Panc1 (cell line): ENCODE data around the gene SPINK6. TPM values are rescaled to one million over a fixed set of nuclear protein-coding genes. Genes with fewer than 3 reads are reported as not detected.
A peak's percentile ranks its signal among the peaks of the same experiment; 100 is the strongest.

Experiments used
- ATAC-seq: fragments of 200-7000 bp; cut with Tn5 transposase; 2 replicates; pipeline ENCODE4 v1.9.1; 2020; ENCODE audit warnings: mild to moderate bottlenecking, moderate library complexity
- BruUV-seq: library from RNA; stranded (reverse); fragments of 400-500 nt; replicated peaks from 2 replicates; lab custom pipeline; 2021; lab: Mats Ljungman, UMichigan
- CTCF ChIA-PET: fragments of 300-600 bp; sonication (Branson Sonifier 250); formaldehyde crosslinking; loops from one replicate; lab custom pipeline; 2022; ENCODE audit warnings: antibody characterized with exemption; lab: Charles Lee
- POLR2A ChIA-PET: fragments of 300-600 bp; sonication (Branson Sonifier 250); formaldehyde crosslinking; loops from one replicate; lab custom pipeline; 2022; ENCODE audit warnings: antibody characterized with exemption; lab: Charles Lee
- DNase-seq: peaks from one replicate; pipeline ENCODE4 v3.0.0-alpha.2; 2010; ENCODE audit warnings: low read depth, low spot score
- H3K27ac ChIP-seq: 2 replicates; pipeline ENCODE4 v1.5.1; 2011; ENCODE audit warnings: mild to moderate bottlenecking, low read length, inconsistent platforms
- H3K27me3 ChIP-seq: fragments of 200-500 bp; sonication (Bioruptor generic); 2 replicates; pipeline ENCODE4 v1.6.0; 2014; ENCODE audit warnings: low read length, inconsistent platforms; ENCODE audit not compliant: control insufficient read depth, insufficient read depth
- H3K36me3 ChIP-seq: fragments of 200-500 bp; sonication (Bioruptor generic); 2 replicates; pipeline ENCODE4 v1.5.1; 2014; ENCODE audit warnings: inconsistent platforms, mild to moderate bottlenecking, low read length, moderate library complexity; ENCODE audit not compliant: control insufficient read depth, insufficient read depth
- H3K4me1 ChIP-seq: 2 replicates; pipeline ENCODE4 v1.5.1; 2011; ENCODE audit warnings: inconsistent platforms, mild to moderate bottlenecking, low read length, moderate library complexity; ENCODE audit not compliant: control insufficient read depth, insufficient read depth
- H3K4me3 ChIP-seq, 2 experiments: 2 replicates each; pipeline ENCODE4 v1.5.1; 2011 to 2012; ENCODE audit warnings: low read depth in 2 of 2, low read length in 2 of 2, mild to moderate bottlenecking in 2 of 2, inconsistent platforms in 1 of 2, moderate library complexity in 1 of 2
- H3K9me3 ChIP-seq: fragments of 200-500 bp; sonication (Bioruptor generic); 2 replicates; pipeline ENCODE4 v1.5.1; 2014; ENCODE audit warnings: low read depth, mild to moderate bottlenecking, inconsistent platforms, low read length, moderate library complexity; ENCODE audit not compliant: control insufficient read depth, insufficient read depth
- CTCF ChIP-seq: fragments of 450-650 bp; IDR thresholded peaks from 2 replicates; pipeline ENCODE4 v1.5.1; 2017; ENCODE audit warnings: mild to moderate bottlenecking
- POLR2AphosphoS5 ChIP-seq: IDR thresholded peaks from 2 replicates; pipeline ENCODE4 v1.6.1; 2012; ENCODE audit warnings: mild to moderate bottlenecking, low read depth, low read length, moderate library complexity
- REST ChIP-seq, 2 experiments: IDR thresholded peaks; 2 replicates each; pipeline ENCODE4 v1.6.1; 2011 to 2012; ENCODE audit warnings: low read depth in 2 of 2, control low read depth in 1 of 2, low read length in 1 of 2, mild to moderate bottlenecking in 1 of 2, moderate library complexity in 1 of 2; ENCODE audit not compliant: insufficient read depth in 1 of 2
- SIN3A ChIP-seq: IDR thresholded peaks from 2 replicates; pipeline ENCODE4 v1.6.1; 2012; ENCODE audit warnings: low read depth, mild to moderate bottlenecking, low read length, moderate library complexity, borderline replicate concordance; ENCODE audit not compliant: insufficient read depth
- TCF7L2 ChIP-seq: IDR thresholded peaks from 2 replicates; pipeline ENCODE4 v1.6.1; 2011; ENCODE audit warnings: mild to moderate bottlenecking, low read depth, low read length, inconsistent platforms
- in situ Hi-C: cut with HindIII; loops from 2 replicates; pipeline ENCODE4 v1.10.0; 2016; ENCODE audit warnings: low sequenced_read_pairs, low pct_unique_long_range_greater_than_20kb
- intact Hi-C: fragments of 100-400 bp; cut with micrococcal nuclease; formaldehyde crosslinking; loops from one replicate; pipeline ENCODE4 v1.10.0; 2022; ENCODE audit not compliant: unreplicated experiment
- total RNA-seq: library from RNA; stranded (reverse); gene quantifications from one replicate; pipeline ENCODE4 v1.2.1, GENCODE V29; 2021; ENCODE audit not compliant: unreplicated experiment

Gene SPINK6
- total RNA-seq, 1 experiment from 2014 or later, result not detected

GRCh38 chr5:148177207-148177606 is 25.6 kb upstream of the SPINK6 start:
- in situ Hi-C loops (no loop called here), intact Hi-C loops (loop anchor here (5.0 kb wide), 1 partner anchor 265 kb away; no protein-coding TSS in a partner anchor)

GRCh38 chr5:148179234-148179824 is 23.5 kb upstream of the SPINK6 start:
- peak; percentile 63; the same call in 1 of the 2 replicates for ATAC-seq
- in situ Hi-C loops, result no loop called here

More at GRCh38 chr5:148177207-148177606, 25.6 kb upstream of the SPINK6 start:
- ChIA-PET POLR2A (no interaction called here), CTCF (no interaction called here)
- BruUV-seq, result no TSS peak
- no peaks in the 10 kb centered on the region for H3K36me3 ChIP-seq
- no peaks in the 10 kb centered on the region for H3K9me3 ChIP-seq
- no peak overlapping the region for H3K27ac ChIP-seq
- no peak for DNase-seq
- H3K4me3 ChIP-seq, result no peak overlapping the region
- TF ChIP-seq TCF7L2, result no peak
- TF ChIP-seq CTCF, result no peak
- TF ChIP-seq REST (IDR thresholded peaks at IDR 0.05; ENCODE audit: insufficient read depth in 1 of 2, low read depth in 2 of 2, low read length in 1 of 2), result no peak
- TF ChIP-seq SIN3A, result no peak
- TF ChIP-seq POLR2AphosphoS5, result no peak
- H3K27me3 ChIP-seq, result no peaks in the 10 kb centered on the region
- no peak for ATAC-seq
- H3K4me1 ChIP-seq, result no peaks in the 10 kb centered on the region

More at GRCh38 chr5:148179234-148179824, 23.5 kb upstream of the SPINK6 start:
- DNase-seq, result peak; percentile 45
- CTCF ChIA-PET, result no interaction called here
- intact Hi-C loops, result loop anchor here (1.0 to 5.0 kb wide), 3 partner anchors 195 to 552 kb away; no protein-coding TSS in a partner anchor
- Histone ChIP-seq H3K4me3 (no peak overlapping the region), H3K27ac (no peak overlapping the region), H3K4me1 (no peaks in the 10 kb centered on the region), H3K9me3 (no peaks in the 10 kb centered on the region), H3K27me3 (no peaks in the 10 kb centered on the region), H3K36me3 (no peaks in the 10 kb centered on the region)
- POLR2A ChIA-PET, result no interaction called here
- peak; percentile 67; the same call in 1 of the 2 replicates for TF ChIP-seq CTCF
- no peak for TF ChIP-seq TCF7L2
- BruUV-seq, result no TSS peak
